ENCODE results near the gene PIK3C3.

DNA sequence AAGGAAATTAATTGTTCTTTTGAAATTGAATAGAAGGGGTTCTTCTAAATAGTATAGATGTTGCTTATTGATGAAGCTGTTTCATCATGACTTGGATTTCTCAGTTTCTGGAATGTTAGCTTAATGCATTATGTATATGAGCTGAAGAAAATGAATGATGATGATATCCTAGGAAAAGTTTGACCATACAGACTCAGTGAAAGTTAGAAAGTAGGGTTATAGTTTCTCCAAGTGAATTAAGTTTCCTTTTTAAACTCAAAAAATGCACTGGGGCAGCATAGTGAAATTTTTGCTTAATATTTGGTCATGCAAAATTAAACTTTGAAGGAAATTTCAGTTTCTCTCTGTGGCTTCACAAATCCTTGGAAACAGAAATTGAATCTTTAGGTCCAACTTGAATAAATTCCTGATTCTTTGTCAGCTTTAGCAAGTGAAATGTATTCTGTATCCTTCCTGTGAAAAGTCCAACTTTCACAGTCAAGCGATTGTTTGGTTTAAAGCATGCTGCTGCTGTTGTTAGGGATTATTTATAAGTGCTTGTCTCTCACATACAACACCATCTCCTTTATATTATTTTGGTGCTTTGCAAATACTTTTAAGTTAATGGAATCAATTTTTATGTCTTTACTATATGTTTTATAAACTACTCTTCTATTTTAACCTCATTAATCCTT is 78.2 kb downstream of the PIK3C3 start:
- TF ChIP-seq KAT2B (IDR thresholded peaks at IDR 0.05; ENCODE audit: low read depth, low read length) = no peak
- no peak for TF ChIP-seq ZFP1 (CRISPR knock-in tag; IDR thresholded peaks at IDR 0.05)
- TF ChIP-seq ETV6 (IDR thresholded peaks at IDR 0.05; ENCODE audit: borderline replicate concordance in 1 of 2, low read depth in 2 of 2, low read length in 1 of 2) = no peak
- TF ChIP-seq ETV6 (CRISPR knock-in tag; IDR thresholded peaks at IDR 0.05; ENCODE audit: borderline replicate concordance) = no peak
- no peak for TF ChIP-seq SIRT6 (IDR thresholded peaks at IDR 0.05; ENCODE audit: low read depth, low read length)
- no peak for TF ChIP-seq ZNF274 (IDR thresholded peaks at IDR 0.05; ENCODE audit: borderline replicate concordance, low read depth, low read length)
- TF ChIP-seq, protein P1, sequence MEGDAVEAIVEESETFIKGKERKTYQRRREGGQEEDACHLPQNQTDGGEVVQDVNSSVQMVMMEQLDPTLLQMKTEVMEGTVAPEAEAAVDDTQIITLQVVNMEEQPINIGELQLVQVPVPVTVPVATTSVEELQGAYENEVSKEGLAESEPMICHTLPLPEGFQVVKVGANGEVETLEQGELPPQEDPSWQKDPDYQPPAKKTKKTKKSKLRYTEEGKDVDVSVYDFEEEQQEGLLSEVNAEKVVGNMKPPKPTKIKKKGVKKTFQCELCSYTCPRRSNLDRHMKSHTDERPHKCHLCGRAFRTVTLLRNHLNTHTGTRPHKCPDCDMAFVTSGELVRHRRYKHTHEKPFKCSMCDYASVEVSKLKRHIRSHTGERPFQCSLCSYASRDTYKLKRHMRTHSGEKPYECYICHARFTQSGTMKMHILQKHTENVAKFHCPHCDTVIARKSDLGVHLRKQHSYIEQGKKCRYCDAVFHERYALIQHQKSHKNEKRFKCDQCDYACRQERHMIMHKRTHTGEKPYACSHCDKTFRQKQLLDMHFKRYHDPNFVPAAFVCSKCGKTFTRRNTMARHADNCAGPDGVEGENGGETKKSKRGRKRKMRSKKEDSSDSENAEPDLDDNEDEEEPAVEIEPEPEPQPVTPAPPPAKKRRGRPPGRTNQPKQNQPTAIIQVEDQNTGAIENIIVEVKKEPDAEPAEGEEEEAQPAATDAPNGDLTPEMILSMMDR (IDR thresholded peaks at IDR 0.05 in 2 of 3, conservative IDR thresholded peaks at IDR 0.05 in 1 of 3; ENCODE audit: insufficient read depth in 2 of 3, low read depth in 1 of 3, low read length in 3 of 3) = no peak
- TF ChIP-seq POLR2AphosphoS5 (IDR thresholded peaks at IDR 0.05; ENCODE audit: control insufficient read depth, insufficient read depth, low read depth, low read length) = no peak
- no peak for TF ChIP-seq EZH2 (IDR thresholded peaks at IDR 0.05; ENCODE audit: borderline replicate concordance, low read depth, low read length)
- no peak for TF ChIP-seq EGR1 (conservative IDR thresholded peaks at IDR 0.05)
- TF ChIP-seq GABPA (tag; conservative IDR thresholded peaks at IDR 0.05; ENCODE audit: low read depth) = no peak
- TF ChIP-seq TCF7 (IDR thresholded peaks at IDR 0.05; ENCODE audit: borderline replicate concordance) = no peak
- no peak for TF ChIP-seq U2AF2 (optimal IDR thresholded peaks at IDR 0.05; ENCODE audit: low read depth, low read length)
- no peak for TF ChIP-seq ZNF586 (CRISPR knock-in tag; conservative IDR thresholded peaks at IDR 0.05)
